ENCODE measurements around the gene MACROD2. TPM values are rescaled to one million over a fixed set of nuclear protein-coding genes. Genes with fewer than 3 reads are reported as not detected.

Gene MACROD2
- polyA plus RNA-seq, 3 donors: 12.8 to 13.4 (median 13.2) TPM

Other genes with a start within 250 kb of the MACROD2 start
- gene ESF1, start 210.6 kb upstream of the MACROD2 start, polyA plus RNA-seq (ENCODE audit: insufficient read length in 3 of 3): 10 to 100 TPM; 23.7 to 29.6 (median 25.3) TPM
- 10 to 100 TPM; 25.2 to 31.0 (median 28.4) TPM for gene NDUFAF5, start 210.5 kb upstream of the MACROD2 start, polyA plus RNA-seq (ENCODE audit: insufficient read length in 3 of 3)
- gene SEL1L2, start 4.9 kb upstream of the MACROD2 start, polyA plus RNA-seq (ENCODE audit: insufficient read length in 3 of 3): not detected

All from renal pelvis (tissue), 3 donors.